Left lung (tissue), 10 donors: ENCODE measurements around the gene ACSF3. TPM values are rescaled to one million over a fixed set of nuclear protein-coding genes. Genes with fewer than 3 reads are reported as not detected.

Experiments used
- ATAC-seq: fragments of 200-7000 bp; cut with Tn5 transposase; one replicate; pipeline ENCODE4 v1.9.1; 2020; ENCODE audit warnings: moderate library complexity
- DNase-seq, 4 donors: peaks; one replicate each; pipeline ENCODE4 v3.0.0-alpha.2; 2013 to 2020
- H3K27ac ChIP-seq, 2 donors: fragments of 200-600 bp; sonication (generic) in 1 of 2; one replicate each; pipeline versions ENCODE4 v1.5.0 to v1.8.0; 2020 to 2021
- H3K27me3 ChIP-seq, 2 donors: fragments of 200-600 bp; sonication (generic) in 1 of 2; one replicate each; pipeline versions ENCODE4 v1.5.0 to v1.8.0; 2020 to 2021
- H3K36me3 ChIP-seq, 2 donors: fragments of 200-600 bp; sonication (generic) in 1 of 2; one replicate each; pipeline versions ENCODE4 v1.5.0 to v1.8.0; 2020 to 2021
- H3K4me1 ChIP-seq, 2 donors: fragments of 200-600 bp; one replicate each; pipeline ENCODE4 v1.8.0; 2021
- H3K4me3 ChIP-seq, 2 donors: fragments of 200-600 bp; sonication (generic) in 1 of 2; one replicate each; pipeline versions ENCODE4 v1.5.0 to v1.8.0; 2020 to 2021; ENCODE audit warnings: mild to moderate bottlenecking in 1 of 2
- H3K9me3 ChIP-seq, 2 donors: fragments of 200-600 bp; sonication (generic) in 1 of 2; one replicate each; pipeline versions ENCODE4 v1.5.0 to v1.8.0; 2020 to 2021
- intact Hi-C, 2 donors: fragments of 100-400 bp; cut with DNase I; formaldehyde crosslinking; loops; one replicate each; pipeline versions ENCODE4 v1.11.2 to v1.14.2; 2022
- polyA plus RNA-seq, 6 donors: library from polyadenylated mRNA; unstranded; fragments of 120-200 nt; gene quantifications; one replicate each; pipeline ENCODE4 v1.2.1, GENCODE V29; 2013; ENCODE audit not compliant: insufficient read length in 6 of 6
- total RNA-seq, 2 donors: library from RNA; stranded (reverse); fragmentation: NEBNext Ultra II Directional; extraction: Animal tissue kit (Norgen Biotek cat#: 25700); gene quantifications; one replicate each; pipeline ENCODE4 v1.2.1, GENCODE V29; 2021
- TF ChIP-seq, protein P1 (sequence below), 2 donors: fragments of 200-600 bp; sonication (generic) in 1 of 2; IDR thresholded peaks; one replicate each; pipeline versions ENCODE4 v1.5.0 to v1.8.0; 2021; ENCODE audit warnings: antibody characterized with exemption in 2 of 2
- donor health status: DM: no; HTN: yes; CAD: no.
- donor health status: DM: no; HTN: no; CAD: no.

The ACSF3 gene
- total and polyA plus RNA-seq, 8 donors = 30.0 to 38.4 (median 33.7) TPM

DNA sequence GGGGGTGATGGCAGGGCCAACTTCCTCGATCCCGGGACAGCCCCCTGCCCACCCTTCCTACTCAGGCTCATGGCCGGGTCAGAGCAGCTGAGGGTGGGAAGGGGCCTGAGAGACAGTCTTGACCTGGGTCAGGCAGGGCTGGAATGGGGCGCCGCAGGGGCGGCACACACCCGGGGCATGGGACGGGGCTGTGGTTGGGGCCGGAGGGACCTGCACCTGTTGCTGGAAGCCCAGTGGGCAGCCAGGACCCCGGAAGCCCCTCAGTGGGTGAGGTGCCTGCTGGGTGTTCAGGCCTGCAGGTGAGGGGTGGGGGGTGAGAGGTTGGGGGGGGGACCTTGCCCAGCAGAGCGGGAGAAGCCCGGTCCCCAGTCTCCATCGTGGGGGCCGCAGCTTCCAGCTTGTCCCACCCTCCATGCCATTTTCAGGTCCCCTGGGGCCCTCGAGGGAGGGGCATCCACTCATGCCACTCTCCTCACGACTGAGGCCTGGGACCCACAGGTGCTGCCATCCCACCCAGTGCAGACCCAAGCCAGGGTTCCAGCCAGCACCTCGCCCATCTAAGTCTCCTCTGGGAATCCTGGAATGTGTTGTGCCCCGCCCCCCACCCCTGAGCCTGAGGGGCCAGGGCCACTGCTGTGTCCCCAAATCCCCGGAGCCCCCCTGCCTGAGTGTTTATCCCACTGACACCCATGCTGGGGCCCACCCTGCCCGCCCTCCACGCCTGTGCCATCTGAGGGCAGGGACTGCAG lies 43.4 kb upstream of the ACSF3 start:
- Histone ChIP-seq H3K36me3 (no peaks in the 10 kb centered on the region), H3K9me3 (no peaks in the 10 kb centered on the region), H3K4me3 (no peak overlapping the region), H3K27me3 (peaks cover 0 to 96% of the 10 kb centered on the region in 2 donors), H3K27ac (no peak overlapping the region), H3K4me1 (no peaks in the 10 kb centered on the region)
- peak in 1 of 4 donors; percentile 79 for DNase-seq
- TF ChIP-seq, protein P1, sequence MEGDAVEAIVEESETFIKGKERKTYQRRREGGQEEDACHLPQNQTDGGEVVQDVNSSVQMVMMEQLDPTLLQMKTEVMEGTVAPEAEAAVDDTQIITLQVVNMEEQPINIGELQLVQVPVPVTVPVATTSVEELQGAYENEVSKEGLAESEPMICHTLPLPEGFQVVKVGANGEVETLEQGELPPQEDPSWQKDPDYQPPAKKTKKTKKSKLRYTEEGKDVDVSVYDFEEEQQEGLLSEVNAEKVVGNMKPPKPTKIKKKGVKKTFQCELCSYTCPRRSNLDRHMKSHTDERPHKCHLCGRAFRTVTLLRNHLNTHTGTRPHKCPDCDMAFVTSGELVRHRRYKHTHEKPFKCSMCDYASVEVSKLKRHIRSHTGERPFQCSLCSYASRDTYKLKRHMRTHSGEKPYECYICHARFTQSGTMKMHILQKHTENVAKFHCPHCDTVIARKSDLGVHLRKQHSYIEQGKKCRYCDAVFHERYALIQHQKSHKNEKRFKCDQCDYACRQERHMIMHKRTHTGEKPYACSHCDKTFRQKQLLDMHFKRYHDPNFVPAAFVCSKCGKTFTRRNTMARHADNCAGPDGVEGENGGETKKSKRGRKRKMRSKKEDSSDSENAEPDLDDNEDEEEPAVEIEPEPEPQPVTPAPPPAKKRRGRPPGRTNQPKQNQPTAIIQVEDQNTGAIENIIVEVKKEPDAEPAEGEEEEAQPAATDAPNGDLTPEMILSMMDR (IDR thresholded peaks at IDR 0.05) = no peak
- no peak for ATAC-seq
- intact Hi-C loops = no loop called here

GRCh38 chr16:89050868-89051311 lies 42.8 kb upstream of the ACSF3 start:
- Histone ChIP-seq H3K9me3 (no peaks in the 10 kb centered on the region), H3K4me3 (no peak overlapping the region), H3K36me3 (no peaks in the 10 kb centered on the region), H3K4me1 (no peaks in the 10 kb centered on the region), H3K27me3 (peaks cover 0 to 99% of the 10 kb centered on the region in 2 donors), H3K27ac (no peak overlapping the region)
- DNase-seq = peak in 1 of 4 donors; percentile 68
- intact Hi-C loops = no loop called here
- ATAC-seq = no peak
- TF ChIP-seq, protein P1 (IDR thresholded peaks at IDR 0.05) = no peak

DNA sequence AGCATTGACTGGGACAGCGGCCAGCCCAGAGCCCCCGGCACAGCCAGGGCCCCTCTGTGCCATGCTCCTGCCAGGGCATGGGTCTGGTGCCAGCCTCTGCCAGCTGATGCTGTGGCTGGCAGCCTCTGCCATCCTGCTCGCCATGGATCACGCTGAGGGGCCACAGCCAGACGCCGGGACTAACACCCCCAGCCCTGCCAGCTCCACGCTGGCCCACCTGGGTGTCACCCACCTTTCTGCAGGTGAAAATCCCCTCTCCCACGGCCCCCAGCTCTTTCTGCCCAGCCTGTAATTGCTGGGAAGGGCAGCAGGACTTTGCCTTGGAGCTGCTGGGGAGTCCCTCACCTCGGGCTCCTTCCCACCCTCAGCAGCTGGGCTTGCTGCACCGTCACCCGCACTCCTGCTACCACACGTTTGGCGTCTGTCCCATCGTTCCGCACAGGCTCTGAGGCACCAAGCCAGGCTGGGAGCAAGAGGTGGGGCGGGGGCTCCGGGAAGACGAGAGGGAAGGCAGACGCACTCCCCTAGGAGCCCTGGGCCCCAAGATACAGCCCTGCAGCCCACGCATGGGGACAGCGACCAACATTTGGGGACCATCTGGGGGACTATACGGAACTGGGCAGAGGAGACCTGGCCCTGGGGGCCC lies 42.0 kb upstream of the ACSF3 start:
- intact Hi-C loops = no loop called here
- no peaks in the 10 kb centered on the region for H3K9me3 ChIP-seq
- ATAC-seq (no peak), DNase-seq (peak in 1 of 4 donors; percentile 70)
- no peaks in the 10 kb centered on the region for H3K4me1 ChIP-seq
- TF ChIP-seq, protein P1 (IDR thresholded peaks at IDR 0.05) = no peak
- H3K27me3 ChIP-seq = peaks cover 0 to 100% of the 10 kb centered on the region in 2 donors
- no peak overlapping the region for H3K4me3 ChIP-seq
- H3K27ac ChIP-seq = no peak overlapping the region
- no peaks in the 10 kb centered on the region for H3K36me3 ChIP-seq

DNA sequence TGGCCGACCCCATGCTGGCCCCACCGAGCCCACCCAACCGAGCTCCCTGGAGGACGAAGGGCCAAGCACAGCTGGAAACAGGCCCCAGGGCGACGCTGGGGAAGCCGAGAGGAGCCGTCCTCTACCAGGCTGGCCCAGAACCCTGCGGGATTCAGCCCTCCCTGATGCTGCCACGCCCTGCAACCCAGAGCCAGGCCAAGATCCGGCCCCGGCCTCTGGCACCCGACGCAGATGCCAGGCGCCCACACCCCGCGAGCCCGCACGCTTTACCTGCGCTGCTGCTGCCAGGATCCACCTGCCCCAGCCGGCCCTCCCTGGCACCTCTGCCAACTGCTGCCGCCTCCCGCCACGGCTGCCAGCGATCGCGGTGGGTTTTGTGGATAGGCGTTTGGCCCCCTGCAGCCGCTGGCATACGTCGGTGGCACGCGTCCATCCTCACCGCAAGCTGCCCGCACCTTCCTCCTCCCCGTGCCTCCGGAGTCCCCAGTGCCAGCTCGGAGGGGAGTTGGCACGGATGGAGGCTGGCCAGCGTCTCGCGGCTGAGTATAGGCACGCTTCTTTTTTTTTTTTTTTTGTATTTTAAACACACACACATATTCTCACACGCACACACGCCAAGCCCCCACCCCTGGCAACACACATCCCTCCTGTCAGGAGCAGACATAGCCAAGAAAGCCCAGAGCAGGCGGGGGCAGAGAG lies 41.3 kb upstream of the ACSF3 start:
- Histone ChIP-seq H3K4me1 (no peaks in the 10 kb centered on the region), H3K36me3 (no peaks in the 10 kb centered on the region), H3K27ac (no peak overlapping the region), H3K9me3 (no peaks in the 10 kb centered on the region), H3K4me3 (peak overlapping the region in 1 of 2 donors; percentile 25), H3K27me3 (peaks cover 0 to 100% of the 10 kb centered on the region in 2 donors)
- TF ChIP-seq, protein P1 (IDR thresholded peaks at IDR 0.05) = no peak
- intact Hi-C loops = no loop called here
- DNase-seq (peak in 1 of 4 donors; percentile 80), ATAC-seq (no peak)
